Activated CD4-positive, alpha-beta T cell treated with anti-CD3 and anti-CD28 coated beads, Interleukin-2, Interleukin-6, amounts not matched to agents 100 ng/mL and 50 ng/mL, durations not matched to agents 16 hours and 8 hours (primary cell): Measurements from ENCODE around the gene DLAT.
"Not testable (repeated sequence)": the region's sequence is repeated elsewhere in the genome, so short reads cannot be mapped to it uniquely, and the experiment has no call there.

Source experiments
- DNase-seq: peaks from one replicate; pipeline ENCODE4 v3.0.0-alpha.2; 2020

The DLAT gene

GRCh38 chr11:112050721-112051120 lies 25.5 kb downstream of the DLAT start:
- DNase-seq, result no peak

GRCh38 chr11:112051768-112052167 lies 26.6 kb downstream of the DLAT start:
- no peak for DNase-seq

GRCh38 chr11:112057170-112057569 lies 32.0 kb downstream of the DLAT start:
- peak; percentile 72 for DNase-seq

GRCh38 chr11:112058103-112058502 lies 32.9 kb downstream of the DLAT start:
- no peak for DNase-seq

- DNase-seq, result no peak
Observed at GRCh38 chr11:112062923-112063322, 37.7 kb downstream of the DLAT start.

GRCh38 chr11:112073941-112074811 lies 49.0 kb downstream of the DLAT start, which contains the start of the genes NKAPD1 and PIH1D2:
TSS of gene NKAPD1 (plus strand) at chr11:112074299. CDS start at chr11:112075575, 1,276 bp downstream.
TSS of gene PIH1D2 (minus strand) at chr11:112074017. CDS start at chr11:112073174, 843 bp downstream.
- peak; percentile 85 for DNase-seq

- peak; percentile 83 for DNase-seq
Observed at GRCh38 chr11:112082729-112083128, 57.5 kb downstream of the DLAT start.

GRCh38 chr11:112085822-112086421 lies 60.7 kb downstream of the DLAT start:
- peak; percentile 49 for DNase-seq

GRCh38 chr11:112086422-112087191 lies 61.4 kb downstream of the DLAT start, which contains the start of the genes SDHD and TIMM8B:
TSS of gene SDHD (plus strand) at chr11:112086873. CDS start at chr11:112086908, 35 bp downstream.
TSS of gene TIMM8B (minus strand) at chr11:112086756. CDS start at chr11:112086723, 33 bp downstream.
- DNase-seq, result peak; percentile 98

GRCh38 chr11:112087212-112087611 lies 62.0 kb downstream of the DLAT start:
- peak; percentile 2 for DNase-seq

GRCh38 chr11:112095302-112095701 lies 70.1 kb downstream of the DLAT start:
- not testable (repeated sequence) for DNase-seq

- DNase-seq, result no peak
Observed at GRCh38 chr11:112096194-112096593, 71.0 kb downstream of the DLAT start.

GRCh38 chr11:112097734-112098528 lies 72.7 kb downstream of the DLAT start:
- no peak for DNase-seq

- DNase-seq, result no peak
Observed at GRCh38 chr11:112100462-112100861, 75.3 kb downstream of the DLAT start.

- DNase-seq, result no peak
Observed at GRCh38 chr11:112103446-112103845, 78.2 kb downstream of the DLAT start.

- no peak for DNase-seq
Observed at GRCh38 chr11:112106070-112106469, 80.9 kb downstream of the DLAT start.
